HepG2 (cell line): Measurements from ENCODE around the gene CACNA1G. TPM values are rescaled to one million over a fixed set of nuclear protein-coding genes. Genes with fewer than 3 reads are reported as not detected.

Source experiments
- ATAC-seq: fragments of 200-7000 bp; cut with Tn5 transposase; 3 replicates; pipeline ENCODE4 v1.9.1; 2020; ENCODE audit warnings: mild to moderate bottlenecking, moderate library complexity
- BruUV-seq: library from RNA; stranded (reverse); fragments of 400-500 nt; replicated peaks from 2 replicates; lab custom pipeline; 2021; lab: Mats Ljungman, UMichigan
- CTCF ChIA-PET: fragments of 300-600 bp; formaldehyde crosslinking; extraction: SDS; loops from one replicate; lab custom pipeline; 2021; ENCODE audit warnings: low total read pairs, inconsistent platforms, low intra/inter-chr PET ratio; lab: Yijun Ruan, JAX
- POLR2A ChIA-PET: fragments of 350-600 bp; sonication (Branson Sonifier 250); formaldehyde crosslinking; loops from one replicate; lab custom pipeline; 2020; ENCODE audit warnings: antibody characterized with exemption, inconsistent platforms; lab: Yijun Ruan, JAX
- DNase-seq: peaks from one replicate; pipeline ENCODE4 v3.0.0-alpha.2; 2015; ENCODE audit warnings: low spot score
- FAIRE-seq: peaks from 3 replicates; lab custom pipeline; 2011; peaks lifted over from hg19 to GRCh38; lab: Jason Lieb, UNC
- H2AFZ ChIP-seq: one replicate; pipeline ENCODE4 v1.6.1; 2011; ENCODE audit warnings: low read length, inconsistent platforms
- H3K27ac ChIP-seq: fragments of 300-600 bp; 3 replicates; pipeline ENCODE4 v1.8.0; 2011; ENCODE audit warnings: mixed run types, mild to moderate bottlenecking, mixed read lengths, low read length, inconsistent platforms; ENCODE audit not compliant: insufficient read depth; ENCODE audit errors: extremely low read length
- H3K27me3 ChIP-seq, 2 experiments: fragments of 200-600 bp in 1 of 2; 2 replicates in 1 of 2; 3 replicates in 1 of 2; pipeline versions ENCODE4 v1.6.0 to v1.8.0; 2011; ENCODE audit warnings: low read length in 2 of 2, mild to moderate bottlenecking in 2 of 2, moderate library complexity in 2 of 2, inconsistent platforms in 1 of 2; ENCODE audit not compliant: insufficient read depth in 2 of 2, control insufficient read depth in 1 of 2
- H3K36me3 ChIP-seq, 2 experiments: fragments of 200-600 bp in 1 of 2; replicated peaks in 1 of 2; 2 replicates in 1 of 2; 3 replicates in 1 of 2; pipeline versions ENCODE4 v1.5.1 to v1.8.0; 2011; ENCODE audit warnings: low read length in 2 of 2, inconsistent platforms in 1 of 2; ENCODE audit not compliant: insufficient read depth in 2 of 2, control insufficient read depth in 1 of 2
- H3K4me1 ChIP-seq: 2 replicates; pipeline ENCODE4 v1.5.1; 2012; ENCODE audit warnings: low read length, inconsistent platforms; ENCODE audit not compliant: insufficient read depth
- H3K4me2 ChIP-seq: 2 replicates; pipeline ENCODE4 v1.6.0; 2011; ENCODE audit warnings: low read depth, low read length, inconsistent platforms
- H3K4me3 ChIP-seq, 3 experiments: fragments of 200-600 bp in 1 of 3; sonication (generic), shearing (Covaris generic) in 1 of 3; replicated peaks in 1 of 3; 2 replicates each; pipeline ENCODE4 v1.5.1; 2011 to 2016; ENCODE audit warnings: low read length in 3 of 3, inconsistent platforms in 2 of 3, low read depth in 2 of 3, mild to moderate bottlenecking in 2 of 3, control low read depth in 1 of 3, mixed read lengths in 1 of 3; ENCODE audit not compliant: insufficient read depth in 1 of 3
- H3K79me2 ChIP-seq: one replicate; pipeline ENCODE4 v1.6.1; 2011; ENCODE audit warnings: low read length, inconsistent platforms; ENCODE audit not compliant: insufficient read depth
- H3K9ac ChIP-seq: 2 replicates; pipeline ENCODE4 v1.6.0; 2011; ENCODE audit warnings: mild to moderate bottlenecking, low read depth, low read length, inconsistent platforms; ENCODE audit not compliant: insufficient read depth
- H3K9me3 ChIP-seq: 2 replicates; pipeline ENCODE4 v1.5.1; 2012; ENCODE audit warnings: mild to moderate bottlenecking, low read length
- H4K20me1 ChIP-seq: 2 replicates; pipeline ENCODE4 v1.6.0; 2011; ENCODE audit warnings: inconsistent platforms, mild to moderate bottlenecking, low read length, moderate library complexity; ENCODE audit not compliant: insufficient read depth
- ARNTL ChIP-seq: sonication (generic); formaldehyde crosslinking; IDR thresholded peaks from 2 replicates; pipeline ENCODE4 v1.4.0; 2020; ENCODE audit warnings: mild to moderate bottlenecking, missing genetic modification reagents
- IKZF5 ChIP-seq: IDR thresholded peaks from 2 replicates; pipeline ENCODE4 v1.6.1; 2018; ENCODE audit warnings: missing genetic modification reagents, mild to moderate bottlenecking, missing compliant biosample characterization
- NFYB ChIP-seq: sonication (generic); formaldehyde crosslinking; IDR thresholded peaks from 2 replicates; pipeline ENCODE4 v1.4.0; 2020; ENCODE audit warnings: missing genetic modification reagents
- PRDM4 ChIP-seq: sonication (generic); formaldehyde crosslinking; IDR thresholded peaks from 2 replicates; pipeline ENCODE4 v1.9.0; 2021; ENCODE audit warnings: missing genetic modification reagents, borderline replicate concordance
- PRPF4 ChIP-seq: fragments of 200-400 bp; formaldehyde crosslinking; IDR thresholded peaks from 2 replicates; pipeline ENCODE4 v1.6.1; 2016; ENCODE audit warnings: low read length, low read depth; ENCODE audit not compliant: poor library complexity, severe bottlenecking
- RARG ChIP-seq: sonication (generic); formaldehyde crosslinking; IDR thresholded peaks from 2 replicates; pipeline ENCODE4 v1.4.0; 2020; ENCODE audit warnings: low read depth, mild to moderate bottlenecking, missing genetic modification reagents
- SMARCE1 ChIP-seq: fragments of 450-650 bp; IDR thresholded peaks from 2 replicates; pipeline ENCODE4 v1.6.1; 2017; ENCODE audit warnings: borderline replicate concordance
- SRSF1 ChIP-seq: fragments of 200-400 bp; formaldehyde crosslinking; optimal IDR thresholded peaks from 2 replicates; pipeline ENCODE3; 2017; ENCODE audit warnings: mild to moderate bottlenecking, low read depth, low read length, moderate library complexity
- ZMYM2 ChIP-seq: sonication (generic); formaldehyde crosslinking; IDR thresholded peaks from 2 replicates; pipeline ENCODE4 v1.8.0; 2022; ENCODE audit warnings: mild to moderate bottlenecking, missing genetic modification reagents
- ZNF10 ChIP-seq: sonication (generic); formaldehyde crosslinking; IDR thresholded peaks from 2 replicates; pipeline ENCODE4 v1.4.0; 2020; ENCODE audit warnings: mild to moderate bottlenecking, low read depth, missing genetic modification reagents, borderline replicate concordance
- ZNF557 ChIP-seq: sonication (generic); formaldehyde crosslinking; IDR thresholded peaks from 2 replicates; pipeline ENCODE4 v1.4.0; 2020; ENCODE audit warnings: missing genetic modification reagents
- ZNF572 ChIP-seq: sonication (generic); formaldehyde crosslinking; IDR thresholded peaks from 2 replicates; pipeline ENCODE4 v1.5.1; 2020; ENCODE audit warnings: mild to moderate bottlenecking, missing genetic modification reagents
- ZNF737 ChIP-seq: sonication (generic); formaldehyde crosslinking; IDR thresholded peaks from 2 replicates; pipeline ENCODE4 v1.5.0; 2020; ENCODE audit warnings: missing genetic modification reagents, mild to moderate bottlenecking, borderline replicate concordance
- WGBS: methylation state at CpG from one replicate; pipeline ENCODE4 v1.1.6; 2017; ENCODE audit warnings: low lambda C conversion rate; 5-methylcytosine and 5-hydroxymethylcytosine counted together
- in situ Hi-C: cut with HindIII; loops from 2 replicates; pipeline ENCODE4 v1.10.0; 2017; ENCODE audit warnings: low pct_unique_long_range_greater_than_20kb; ENCODE audit not compliant: extremely low pct_ligation_motif_present
- intact Hi-C: fragments of 100-400 bp; cut with micrococcal nuclease; formaldehyde crosslinking; loops from one replicate; pipeline ENCODE4 v1.10.0; 2022; ENCODE audit not compliant: unreplicated experiment
- polyA plus RNA-seq, 8 experiments: library from polyadenylated mRNA; depleted of rRNA in 3 of 8; stranded (reverse) in 7 of 8; unstranded in 1 of 8; fragments of >200 nt; fragmentation: Illumina TruSeq in 4 of 8; extraction: Trizol in 4 of 8; gene quantifications; 2 replicates each; pipeline versions ENCODE4 v1.2.1 to v1.2.3, GENCODE V29; 2011 to 2016; ENCODE audit warnings: low read depth in 4 of 8, missing spikeins in 1 of 8, mixed read lengths in 1 of 8; ENCODE audit not compliant: insufficient read depth in 1 of 8
- total RNA-seq, 5 experiments: library from RNA; depleted of rRNA; stranded (reverse); fragments of >200 nt; fragmentation: Illumina TruSeq; extraction: Trizol; gene quantifications; 2 replicates each; pipeline ENCODE4 v1.2.3, GENCODE V29; 2016; ENCODE audit warnings: low read depth in 1 of 5
- TF ChIP-seq, protein P1 (sequence below): sonication (generic); formaldehyde crosslinking; IDR thresholded peaks from 2 replicates; pipeline ENCODE4 v1.4.0; 2020; ENCODE audit warnings: missing genetic modification reagents
- TF ChIP-seq, protein P2 (sequence below): sonication (generic); formaldehyde crosslinking; IDR thresholded peaks from 2 replicates; pipeline ENCODE4 v1.4.0; 2020; ENCODE audit warnings: mild to moderate bottlenecking, low read depth, missing genetic modification reagents

The CACNA1G gene
- total and polyA plus RNA-seq, 2 of the 13 experiments (the other 11 are each of a cell fraction or from before 2014, with no cell fraction given), result 0.02 TPM; not detected in 1

GRCh38 chr17:50608700-50609379, 48.3 kb downstream of the CACNA1G start:
- ChIA-PET CTCF (no interaction called here), POLR2A (no interaction called here)
- WGBS, result 27% methylated on average over 21 of the region's 22 CpGs
- in situ Hi-C loops (no loop called here), intact Hi-C loops (no loop called here)
- Histone ChIP-seq H3K4me2 (no peak overlapping the region), H3K27me3 (peaks cover 33 to 93% of the 10 kb centered on the region in 2 experiments; a peak in 4 of 5 replicates), H3K36me3 (no peaks in the 10 kb centered on the region), H3K4me1 (peaks cover 9% of the 10 kb centered on the region), H3K4me3 (no peak overlapping the region), H2AFZ (no peak overlapping the region), H3K9me3 (no peaks in the 10 kb centered on the region), H3K9ac (no peak overlapping the region), H3K79me2 (no peaks in the 10 kb centered on the region), H3K27ac (no peak overlapping the region), H4K20me1 (no peaks in the 10 kb centered on the region)
- ATAC-seq (no peak), FAIRE-seq (no peak), DNase-seq (no peak)
- TF ChIP-seq SRSF1, result no peak
- no peak for TF ChIP-seq ZNF557 (CRISPR knock-in tag)
- TF ChIP-seq, protein P1, sequence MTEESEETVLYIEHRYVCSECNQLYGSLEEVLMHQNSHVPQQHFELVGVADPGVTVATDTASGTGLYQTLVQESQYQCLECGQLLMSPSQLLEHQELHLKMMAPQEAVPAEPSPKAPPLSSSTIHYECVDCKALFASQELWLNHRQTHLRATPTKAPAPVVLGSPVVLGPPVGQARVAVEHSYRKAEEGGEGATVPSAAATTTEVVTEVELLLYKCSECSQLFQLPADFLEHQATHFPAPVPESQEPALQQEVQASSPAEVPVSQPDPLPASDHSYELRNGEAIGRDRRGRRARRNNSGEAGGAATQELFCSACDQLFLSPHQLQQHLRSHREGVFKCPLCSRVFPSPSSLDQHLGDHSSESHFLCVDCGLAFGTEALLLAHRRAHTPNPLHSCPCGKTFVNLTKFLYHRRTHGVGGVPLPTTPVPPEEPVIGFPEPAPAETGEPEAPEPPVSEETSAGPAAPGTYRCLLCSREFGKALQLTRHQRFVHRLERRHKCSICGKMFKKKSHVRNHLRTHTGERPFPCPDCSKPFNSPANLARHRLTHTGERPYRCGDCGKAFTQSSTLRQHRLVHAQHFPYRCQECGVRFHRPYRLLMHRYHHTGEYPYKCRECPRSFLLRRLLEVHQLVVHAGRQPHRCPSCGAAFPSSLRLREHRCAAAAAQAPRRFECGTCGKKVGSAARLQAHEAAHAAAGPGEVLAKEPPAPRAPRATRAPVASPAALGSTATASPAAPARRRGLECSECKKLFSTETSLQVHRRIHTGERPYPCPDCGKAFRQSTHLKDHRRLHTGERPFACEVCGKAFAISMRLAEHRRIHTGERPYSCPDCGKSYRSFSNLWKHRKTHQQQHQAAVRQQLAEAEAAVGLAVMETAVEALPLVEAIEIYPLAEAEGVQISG (CRISPR knock-in tag), result no peak
- no peak for TF ChIP-seq ZMYM2 (CRISPR knock-in tag)
- no peak for TF ChIP-seq PRDM4
- TF ChIP-seq SMARCE1, result no peak
- TF ChIP-seq ARNTL, result no peak
- TF ChIP-seq ZNF737 (CRISPR knock-in tag), result no peak
- TF ChIP-seq ZNF10 (CRISPR knock-in tag), result no peak
- TF ChIP-seq ZNF572 (CRISPR knock-in tag), result no peak
- no peak for TF ChIP-seq NFYB (CRISPR knock-in tag)
- no peak for TF ChIP-seq RARG
- TF ChIP-seq, protein P2, sequence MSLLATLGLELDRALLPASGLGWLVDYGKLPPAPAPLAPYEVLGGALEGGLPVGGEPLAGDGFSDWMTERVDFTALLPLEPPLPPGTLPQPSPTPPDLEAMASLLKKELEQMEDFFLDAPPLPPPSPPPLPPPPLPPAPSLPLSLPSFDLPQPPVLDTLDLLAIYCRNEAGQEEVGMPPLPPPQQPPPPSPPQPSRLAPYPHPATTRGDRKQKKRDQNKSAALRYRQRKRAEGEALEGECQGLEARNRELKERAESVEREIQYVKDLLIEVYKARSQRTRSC, result no peak
- TF ChIP-seq PRPF4, result no peak
- no peak for TF ChIP-seq IKZF5 (CRISPR knock-in tag)
- no TSS peak for BruUV-seq
